SU-DHL-6 (cell line): Measurements from ENCODE around the gene MERTK.

Source experiments
- EZH2phosphoT487 ChIP-seq: fragments of 200-600 bp; sonication (generic), shearing (Covaris generic); conservative IDR thresholded peaks from 2 replicates; pipeline ENCODE4 v1.6.1; 2018; ENCODE audit warnings: mild to moderate bottlenecking, antibody characterized with exemption, low read length, moderate library complexity, mixed read lengths
- TF ChIP-seq, protein P1 (sequence below): fragments of 200-600 bp; sonication (generic); IDR thresholded peaks from one replicate; pipeline ENCODE4 v1.5.1; 2017; ENCODE audit warnings: antibody characterized with exemption, mild to moderate bottlenecking, low read length, moderate library complexity; ENCODE audit not compliant: insufficient read depth, poor library complexity, severe bottlenecking

DNA sequence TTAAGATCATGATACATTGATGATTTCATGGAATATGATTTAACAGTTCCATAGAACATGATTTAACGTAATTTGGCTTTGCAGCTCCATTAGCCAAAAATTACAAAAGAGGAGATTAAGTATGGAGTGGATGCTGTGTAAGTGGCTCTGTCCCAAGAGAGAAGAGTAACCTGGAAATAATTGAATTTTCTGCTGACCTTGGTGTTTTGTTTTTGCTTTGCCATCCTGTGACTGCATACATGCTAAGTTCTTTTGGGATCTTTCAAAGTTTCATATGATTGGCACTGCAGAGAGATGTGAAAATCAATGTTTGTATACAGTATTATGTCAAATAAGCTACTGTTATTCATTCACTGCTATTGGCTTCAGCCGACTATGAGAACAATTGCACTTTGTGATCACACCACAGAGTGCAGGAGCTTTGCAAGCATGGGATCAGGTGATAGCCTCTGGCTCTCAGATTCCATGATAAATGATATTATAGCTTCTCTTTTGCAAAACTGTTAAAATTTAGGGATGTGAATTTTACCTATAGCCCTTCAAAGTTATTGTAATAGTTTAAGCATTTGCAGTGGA lies 110.6 kb downstream of the MERTK start:
- TF ChIP-seq, protein P1, sequence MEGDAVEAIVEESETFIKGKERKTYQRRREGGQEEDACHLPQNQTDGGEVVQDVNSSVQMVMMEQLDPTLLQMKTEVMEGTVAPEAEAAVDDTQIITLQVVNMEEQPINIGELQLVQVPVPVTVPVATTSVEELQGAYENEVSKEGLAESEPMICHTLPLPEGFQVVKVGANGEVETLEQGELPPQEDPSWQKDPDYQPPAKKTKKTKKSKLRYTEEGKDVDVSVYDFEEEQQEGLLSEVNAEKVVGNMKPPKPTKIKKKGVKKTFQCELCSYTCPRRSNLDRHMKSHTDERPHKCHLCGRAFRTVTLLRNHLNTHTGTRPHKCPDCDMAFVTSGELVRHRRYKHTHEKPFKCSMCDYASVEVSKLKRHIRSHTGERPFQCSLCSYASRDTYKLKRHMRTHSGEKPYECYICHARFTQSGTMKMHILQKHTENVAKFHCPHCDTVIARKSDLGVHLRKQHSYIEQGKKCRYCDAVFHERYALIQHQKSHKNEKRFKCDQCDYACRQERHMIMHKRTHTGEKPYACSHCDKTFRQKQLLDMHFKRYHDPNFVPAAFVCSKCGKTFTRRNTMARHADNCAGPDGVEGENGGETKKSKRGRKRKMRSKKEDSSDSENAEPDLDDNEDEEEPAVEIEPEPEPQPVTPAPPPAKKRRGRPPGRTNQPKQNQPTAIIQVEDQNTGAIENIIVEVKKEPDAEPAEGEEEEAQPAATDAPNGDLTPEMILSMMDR, result no peak
- no peak for TF ChIP-seq EZH2phosphoT487
